Activated T-cell treated with anti-CD3 and anti-CD28 coated beads, Interleukin-2, amount 50 U/mL, for 24 hours (primary cell): ENCODE data around the gene PAFAH1B1.

Experiments
- DNase-seq: peaks from one replicate; pipeline ENCODE4 v3.0.0-alpha.2; 2020
- H3K27ac Mint-ChIP-seq: 2 replicates; pipeline ENCODE4 v1.8.0; 2020; ENCODE audit warnings: mild to moderate bottlenecking, mixed read lengths
- H3K27me3 Mint-ChIP-seq: 2 replicates; pipeline ENCODE4 v1.8.0; 2020; ENCODE audit warnings: mixed read lengths
- H3K36me3 Mint-ChIP-seq: 2 replicates; pipeline ENCODE4 v1.8.0; 2020; ENCODE audit warnings: low read depth, mixed read lengths
- H3K4me1 Mint-ChIP-seq: 2 replicates; pipeline ENCODE4 v1.8.0; 2020; ENCODE audit warnings: low read depth, mixed read lengths
- H3K4me3 Mint-ChIP-seq: 2 replicates; pipeline ENCODE4 v1.8.0; 2020; ENCODE audit warnings: mild to moderate bottlenecking, moderate library complexity, mixed read lengths
- H3K9me3 Mint-ChIP-seq: 2 replicates; pipeline ENCODE4 v1.8.0; 2020; ENCODE audit warnings: mixed read lengths

Gene PAFAH1B1

GRCh38 chr17:2718150-2718938, 124.9 kb downstream of the PAFAH1B1 start:
- Mint-ChIP-seq H3K4me1 (peaks cover 14% of the 10 kb centered on the region), H3K36me3 (no peaks in the 10 kb centered on the region), H3K27me3 (peaks cover 17% of the 10 kb centered on the region), H3K4me3 (no peak overlapping the region), H3K9me3 (no peaks in the 10 kb centered on the region), H3K27ac (no peak overlapping the region)
- DNase-seq, result no peak

- H3K27ac Mint-ChIP-seq, result no peak overlapping the region
- H3K27me3 Mint-ChIP-seq, result peaks cover 24% of the 10 kb centered on the region
- no peak for DNase-seq
- H3K4me1 Mint-ChIP-seq, result peaks cover 11% of the 10 kb centered on the region
- no peak overlapping the region for H3K4me3 Mint-ChIP-seq
- no peaks in the 10 kb centered on the region for H3K36me3 Mint-ChIP-seq
- H3K9me3 Mint-ChIP-seq, result no peaks in the 10 kb centered on the region
These were observed 126.4 kb downstream of the PAFAH1B1 start for GRCh38 chr17:2719861-2720260.

DNA sequence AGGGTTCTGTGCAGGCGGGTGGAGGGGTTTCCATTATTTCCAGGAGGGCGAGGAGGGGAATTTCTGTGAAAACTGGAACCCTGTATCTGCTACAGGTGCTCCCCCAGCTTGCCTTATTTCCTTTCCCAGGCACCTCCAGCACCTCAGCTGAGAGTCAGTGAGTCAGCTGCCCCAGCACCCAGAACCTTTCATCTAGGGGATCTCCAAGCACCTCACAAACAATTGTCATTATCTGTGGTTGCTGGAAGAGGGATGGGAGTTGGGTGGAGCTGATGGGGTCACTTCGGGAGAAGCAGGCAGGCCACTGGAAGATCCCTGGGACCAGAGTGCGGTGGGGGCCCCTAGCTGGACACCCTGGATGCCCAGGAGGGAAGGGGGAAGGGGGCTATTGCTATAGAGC, 128.1 kb downstream of the PAFAH1B1 start:
- Mint-ChIP-seq H3K4me1 (peaks cover 14% of the 10 kb centered on the region), H3K27ac (no peak overlapping the region), H3K4me3 (no peak overlapping the region), H3K9me3 (no peaks in the 10 kb centered on the region), H3K36me3 (no peaks in the 10 kb centered on the region), H3K27me3 (peaks cover 31% of the 10 kb centered on the region)
- DNase-seq, result no peak

GRCh38 chr17:2722611-2723010, 129.2 kb downstream of the PAFAH1B1 start:
- Mint-ChIP-seq H3K27ac (no peak overlapping the region), H3K4me3 (no peak overlapping the region), H3K4me1 (peaks cover 14% of the 10 kb centered on the region), H3K36me3 (no peaks in the 10 kb centered on the region), H3K9me3 (no peaks in the 10 kb centered on the region), H3K27me3 (peaks cover 40% of the 10 kb centered on the region)
- DNase-seq, result no peak

DNA sequence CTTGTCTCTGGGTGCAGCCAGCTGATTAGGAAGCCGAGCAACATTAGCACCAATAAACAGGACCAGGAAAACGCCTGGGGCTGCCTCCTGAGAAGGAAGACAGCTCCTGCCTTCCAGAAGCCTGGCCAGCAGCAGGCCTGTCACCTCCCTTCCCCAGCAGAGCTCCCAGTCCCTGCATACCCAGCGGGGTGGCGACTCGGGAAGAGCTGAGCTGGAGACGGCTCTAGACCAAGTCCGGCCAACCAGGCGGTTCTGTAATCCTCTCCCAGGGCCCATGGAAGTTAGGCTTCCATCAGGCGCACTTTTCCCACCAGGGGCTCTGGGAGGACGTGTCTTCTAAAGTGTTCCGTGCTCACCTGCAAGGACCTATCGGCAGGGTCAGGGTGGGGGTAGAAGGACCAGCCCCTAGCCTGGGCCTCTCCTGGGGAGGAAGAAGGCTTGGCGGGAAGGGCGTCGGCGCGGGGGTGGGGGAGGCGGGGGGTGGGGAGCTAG, 130.1 kb downstream of the PAFAH1B1 start:
- Mint-ChIP-seq H3K36me3 (no peaks in the 10 kb centered on the region), H3K4me3 (no peak overlapping the region)

DNA sequence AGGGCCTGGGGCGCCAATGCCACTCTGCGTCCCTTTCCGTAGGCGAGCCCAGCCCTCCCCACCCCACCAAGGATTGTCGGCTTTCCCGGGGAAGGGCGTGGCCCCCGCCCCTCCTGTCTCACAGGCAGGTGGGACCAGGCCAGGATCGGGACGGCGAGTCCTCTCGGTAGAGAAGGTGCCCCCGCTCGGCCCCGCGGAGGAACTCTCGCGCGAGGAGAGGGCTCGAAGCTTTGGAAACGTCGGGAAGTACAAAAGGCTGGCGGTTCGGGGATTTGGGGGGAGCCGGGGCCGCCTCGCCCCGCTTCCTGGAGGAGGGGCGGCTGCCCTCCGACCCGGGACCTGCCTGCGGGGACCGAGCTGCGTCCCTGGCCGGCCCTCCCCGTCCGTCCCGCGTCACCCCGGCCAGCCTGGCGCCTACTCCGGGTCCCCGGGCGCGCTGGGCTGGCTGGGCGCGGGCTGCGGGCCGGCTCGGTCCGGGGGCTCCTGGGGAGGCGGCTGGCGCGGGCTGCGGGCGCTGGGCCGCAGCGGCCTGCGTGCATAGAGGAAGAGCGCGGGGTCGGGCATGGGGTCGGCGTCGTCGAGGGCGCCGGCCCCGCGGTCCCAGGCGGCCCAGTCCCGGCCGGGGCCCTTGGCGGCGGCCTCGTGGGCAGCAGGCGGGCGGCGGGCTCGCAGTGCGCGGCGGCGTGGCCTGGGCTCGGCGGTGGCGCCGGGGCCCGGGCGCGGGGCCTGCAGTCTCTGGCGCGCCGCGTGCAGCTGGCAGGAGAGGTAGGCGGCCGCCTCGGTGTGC, 130.7 kb downstream of the PAFAH1B1 start:
- no peak overlapping the region for H3K4me3 Mint-ChIP-seq
- DNase-seq, result no peak
- no peaks in the 10 kb centered on the region for H3K36me3 Mint-ChIP-seq
- H3K27me3 Mint-ChIP-seq, result peaks cover 51% of the 10 kb centered on the region
- H3K27ac Mint-ChIP-seq, result no peak overlapping the region
- peaks cover 13% of the 10 kb centered on the region for H3K4me1 Mint-ChIP-seq
- H3K9me3 Mint-ChIP-seq, result no peaks in the 10 kb centered on the region

More for the DNA sequence above, 130.1 kb downstream of the PAFAH1B1 start:
- H3K27me3 Mint-ChIP-seq, result peaks cover 48% of the 10 kb centered on the region
- H3K9me3 Mint-ChIP-seq, result no peaks in the 10 kb centered on the region
- H3K27ac Mint-ChIP-seq, result no peak overlapping the region
- DNase-seq, result no peak
- H3K4me1 Mint-ChIP-seq, result peaks cover 13% of the 10 kb centered on the region

- peak; percentile 69 for DNase-seq
- no peaks in the 10 kb centered on the region for H3K36me3 Mint-ChIP-seq
- peaks cover 52% of the 10 kb centered on the region for H3K27me3 Mint-ChIP-seq
- peaks cover 13% of the 10 kb centered on the region for H3K4me1 Mint-ChIP-seq
- no peak overlapping the region for H3K4me3 Mint-ChIP-seq
- no peak overlapping the region for H3K27ac Mint-ChIP-seq
- no peaks in the 10 kb centered on the region for H3K9me3 Mint-ChIP-seq
These were observed 131.3 kb downstream of the PAFAH1B1 start for GRCh38 chr17:2724784-2725164.

DNA sequence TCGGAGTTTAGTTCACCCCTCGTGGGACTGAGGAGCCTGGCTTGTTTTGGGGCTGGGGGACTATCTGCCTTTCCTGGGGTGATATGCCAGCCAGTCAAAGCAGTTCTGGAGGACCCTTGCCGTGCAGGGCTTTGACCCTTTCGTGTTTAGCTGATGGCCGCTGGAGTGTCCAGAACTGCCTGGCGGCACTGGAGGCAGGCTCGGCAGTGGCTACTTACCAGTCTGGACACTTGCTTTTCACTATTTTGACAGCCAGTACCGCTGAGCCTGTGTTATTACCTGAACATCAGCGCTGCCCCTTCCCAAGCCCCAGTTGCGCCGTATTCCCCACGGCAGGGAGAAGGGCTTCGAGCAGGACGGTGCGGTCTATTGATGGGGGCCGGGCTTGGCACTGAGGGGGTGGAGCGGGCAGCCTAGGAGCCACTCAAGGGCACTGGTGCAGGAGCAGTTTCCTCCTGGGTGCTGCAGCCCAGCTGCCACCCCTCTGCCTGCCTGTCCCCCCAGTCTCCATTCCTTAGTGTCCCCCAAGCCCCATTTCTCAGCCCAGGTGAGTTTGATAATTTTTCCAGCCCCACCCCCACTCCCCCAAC, 137.4 kb downstream of the PAFAH1B1 start:
- Mint-ChIP-seq H3K9me3 (no peaks in the 10 kb centered on the region), H3K27me3 (peaks cover 44% of the 10 kb centered on the region), H3K4me3 (no peak overlapping the region), H3K36me3 (no peaks in the 10 kb centered on the region), H3K4me1 (no peaks in the 10 kb centered on the region), H3K27ac (no peak overlapping the region)
- DNase-seq, result no peak

- no peak overlapping the region for H3K27ac Mint-ChIP-seq
- no peak overlapping the region for H3K4me3 Mint-ChIP-seq
- no peaks in the 10 kb centered on the region for H3K9me3 Mint-ChIP-seq
- no peaks in the 10 kb centered on the region for H3K4me1 Mint-ChIP-seq
- H3K36me3 Mint-ChIP-seq, result no peaks in the 10 kb centered on the region
- DNase-seq, result no peak
- peaks cover 44% of the 10 kb centered on the region for H3K27me3 Mint-ChIP-seq
These were observed 138.4 kb downstream of the PAFAH1B1 start for GRCh38 chr17:2731807-2732206.

DNA sequence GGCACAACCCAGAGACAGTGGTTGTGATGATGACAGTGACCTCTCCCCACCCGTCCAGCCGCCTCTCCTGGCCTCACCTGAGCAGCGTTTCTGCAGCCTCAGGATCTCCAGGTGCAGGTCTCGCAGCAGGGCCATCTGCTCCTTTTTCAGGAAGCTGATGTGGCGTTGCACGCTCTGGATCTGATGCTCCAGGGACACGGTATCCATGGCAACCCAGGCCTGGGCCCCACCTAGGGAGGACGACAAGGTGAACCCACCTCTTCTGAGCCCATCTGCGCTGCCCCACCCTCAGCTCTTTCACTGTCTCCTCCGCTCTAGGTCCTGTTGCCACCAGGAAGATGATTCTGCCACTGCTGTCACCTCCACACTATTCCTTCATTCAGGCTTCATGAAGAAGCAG, 141.5 kb downstream of the PAFAH1B1 start:
- no peak overlapping the region for H3K27ac Mint-ChIP-seq
- no peaks in the 10 kb centered on the region for H3K4me1 Mint-ChIP-seq
- H3K9me3 Mint-ChIP-seq, result no peaks in the 10 kb centered on the region
- peaks cover 22% of the 10 kb centered on the region for H3K27me3 Mint-ChIP-seq
- H3K36me3 Mint-ChIP-seq, result no peaks in the 10 kb centered on the region
- no peak for DNase-seq
- no peak overlapping the region for H3K4me3 Mint-ChIP-seq
